Type B pancreatic cell (in vitro differentiated cells): ENCODE results near the gene KAZN. TPM values are rescaled to one million over a fixed set of nuclear protein-coding genes. Genes with fewer than 3 reads are reported as not detected.

Experiments
- DNase-seq: peaks from one replicate; pipeline ENCODE4 v3.0.0; 2021; ENCODE audit warnings: mixed read lengths; ENCODE audit not compliant: unreplicated experiment; ENCODE audit errors: extremely low spot score
- H3K27ac Mint-ChIP-seq: 2 replicates; pipeline ENCODE4 v1.8.0; 2021; ENCODE audit warnings: mild to moderate bottlenecking, mixed read lengths
- H3K27me3 Mint-ChIP-seq: 2 replicates; pipeline ENCODE4 v1.8.0; 2021; ENCODE audit warnings: mixed read lengths
- H3K36me3 Mint-ChIP-seq: 2 replicates; pipeline ENCODE4 v1.8.0; 2021; ENCODE audit warnings: mixed read lengths
- H3K4me1 Mint-ChIP-seq: one replicate; pipeline ENCODE4 v1.8.0; 2021; ENCODE audit warnings: mixed read lengths; ENCODE audit not compliant: unreplicated experiment
- H3K4me3 Mint-ChIP-seq: 2 replicates; pipeline ENCODE4 v1.8.0; 2021; ENCODE audit warnings: mild to moderate bottlenecking, mixed read lengths
- H3K9me3 Mint-ChIP-seq: 2 replicates; pipeline ENCODE4 v1.8.0; 2021; ENCODE audit warnings: mixed read lengths
- CTCF ChIP-seq: fragments of 200-600 bp; sonication (generic); conservative IDR thresholded peaks from 2 replicates; pipeline ENCODE4 v1.5.0; 2021; ENCODE audit warnings: antibody characterized with exemption, mild to moderate bottlenecking
- total RNA-seq: library from RNA; stranded (reverse); gene quantifications from 2 replicates; pipeline ENCODE4 v1.2.1, GENCODE V29; 2021; ENCODE audit warnings: low replicate concordance

The KAZN gene
- total RNA-seq, 1 donor from 2014 or later = 33.7 TPM

GRCh38 chr1:14887044-14887566 lies 288.6 kb downstream of the KAZN start:
- Mint-ChIP-seq H3K4me3 (no peak overlapping the region), H3K36me3 (peaks cover 4% of the 10 kb centered on the region), H3K27ac (no peak overlapping the region), H3K4me1 (peaks cover 33% of the 10 kb centered on the region), H3K9me3 (no peaks in the 10 kb centered on the region), H3K27me3 (no peaks in the 10 kb centered on the region)
- DNase-seq = no peak
- TF ChIP-seq CTCF = no peak

- Mint-ChIP-seq H3K4me3 (no peak overlapping the region), H3K9me3 (no peaks in the 10 kb centered on the region), H3K27me3 (no peaks in the 10 kb centered on the region), H3K27ac (no peak overlapping the region), H3K36me3 (peaks cover 4% of the 10 kb centered on the region), H3K4me1 (peaks cover 26% of the 10 kb centered on the region)
- no peak for TF ChIP-seq CTCF
- DNase-seq = no peak
Observed at GRCh38 chr1:14887764-14888350, 289.4 kb downstream of the KAZN start.

GRCh38 chr1:14888374-14888773 lies 289.9 kb downstream of the KAZN start:
- H3K4me3 Mint-ChIP-seq = no peak overlapping the region
- H3K27ac Mint-ChIP-seq = no peak overlapping the region
- DNase-seq = no peak
- no peaks in the 10 kb centered on the region for H3K27me3 Mint-ChIP-seq
- no peaks in the 10 kb centered on the region for H3K9me3 Mint-ChIP-seq
- H3K4me1 Mint-ChIP-seq = peaks cover 26% of the 10 kb centered on the region
- TF ChIP-seq CTCF = no peak
- peaks cover 4% of the 10 kb centered on the region for H3K36me3 Mint-ChIP-seq

- no peak overlapping the region for H3K27ac Mint-ChIP-seq
- H3K36me3 Mint-ChIP-seq = peaks cover 4% of the 10 kb centered on the region
- peaks cover 29% of the 10 kb centered on the region for H3K4me1 Mint-ChIP-seq
Observed at GRCh38 chr1:14889825-14890440, 291.4 kb downstream of the KAZN start.

GRCh38 chr1:14891991-14892390 lies 293.5 kb downstream of the KAZN start:
- Mint-ChIP-seq H3K4me3 (no peak overlapping the region), H3K9me3 (no peaks in the 10 kb centered on the region), H3K4me1 (peaks cover 37% of the 10 kb centered on the region), H3K36me3 (no peaks in the 10 kb centered on the region), H3K27ac (no peak overlapping the region), H3K27me3 (no peaks in the 10 kb centered on the region)
- no peak for DNase-seq
- TF ChIP-seq CTCF = no peak

More at GRCh38 chr1:14889825-14890440, 291.4 kb downstream of the KAZN start:
- Mint-ChIP-seq H3K4me3 (no peak overlapping the region), H3K9me3 (no peaks in the 10 kb centered on the region), H3K27me3 (no peaks in the 10 kb centered on the region)
- no peak for TF ChIP-seq CTCF
- DNase-seq = no peak
